LNCAP (cell line): ENCODE data around the gene FAM90A1.
"Not testable (repeated sequence)": the region's sequence is repeated elsewhere in the genome, so short reads cannot be mapped to it uniquely, and the experiment has no call there.

Experiments used
- TF ChIP-seq, protein P1 (sequence below): fragments of 450-650 bp; IDR thresholded peaks from 2 replicates; pipeline ENCODE4 v1.5.1; 2017; ENCODE audit warnings: mild to moderate bottlenecking

FAM90A1 gene, protein sequence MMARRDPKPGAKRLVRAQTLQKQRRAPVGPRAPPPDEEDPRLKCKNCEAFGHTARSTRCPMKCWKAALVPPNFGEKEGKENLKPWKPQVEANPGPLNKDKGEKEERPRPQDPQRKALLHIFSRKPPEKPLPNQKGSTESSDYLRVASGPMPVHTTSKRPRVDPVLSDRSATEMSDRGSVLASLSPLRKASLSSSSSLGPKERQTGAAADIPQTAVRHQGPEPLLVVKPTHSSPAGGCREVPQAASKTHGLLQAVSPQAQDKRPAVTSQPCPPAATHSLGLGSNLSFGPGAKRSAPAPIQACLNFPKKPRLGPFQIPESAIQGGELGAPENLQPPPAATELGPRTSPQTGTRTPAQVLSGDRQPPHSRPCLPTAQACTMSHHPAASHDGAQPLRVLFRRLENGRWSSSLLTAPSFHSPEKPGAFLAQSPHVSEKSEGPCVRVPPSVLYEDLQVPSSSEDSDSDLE

DNA sequence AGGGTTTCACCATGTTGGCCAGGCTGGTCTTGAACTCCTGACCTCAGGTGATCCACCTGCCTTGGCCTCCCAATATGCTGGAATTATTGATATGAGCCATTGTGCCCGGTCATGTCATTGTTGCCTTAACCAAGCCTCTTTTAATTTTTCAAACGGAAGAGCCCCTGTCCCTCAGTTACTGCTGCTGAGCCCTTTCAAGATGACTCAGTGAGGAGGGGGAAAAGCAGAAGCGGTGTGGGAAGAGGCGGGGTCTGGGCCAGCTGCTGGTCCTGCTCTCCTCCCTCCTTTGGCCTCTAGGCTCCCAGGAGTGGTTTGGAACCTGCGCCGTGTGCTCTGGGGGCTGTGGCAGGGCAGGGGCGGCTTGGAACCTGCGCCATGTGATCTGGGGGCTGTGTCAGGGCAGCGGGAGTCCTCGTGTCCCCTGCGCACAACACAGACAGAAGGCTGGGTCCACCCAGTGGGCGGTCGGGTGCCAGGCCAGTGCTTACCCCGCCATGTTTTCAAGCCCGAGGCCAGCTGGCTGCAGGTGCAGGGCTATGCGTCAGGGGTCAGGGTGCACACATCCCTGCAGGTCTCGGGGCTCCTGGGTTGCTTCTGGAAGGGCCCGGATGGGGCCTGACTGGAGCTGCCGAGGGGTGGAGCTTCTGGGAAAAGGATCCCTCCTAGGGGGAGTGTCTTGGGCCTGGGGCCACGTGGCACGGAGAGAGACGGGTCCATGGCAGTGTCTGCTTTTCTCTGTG lies at the start of gene FAM90A1:
FAM90A1 (minus strand) TSS at position 627 of the 740 bp plus-strand sequence. CDS start 2,786 bp downstream, outside the sequence.
- TF ChIP-seq, protein P1, sequence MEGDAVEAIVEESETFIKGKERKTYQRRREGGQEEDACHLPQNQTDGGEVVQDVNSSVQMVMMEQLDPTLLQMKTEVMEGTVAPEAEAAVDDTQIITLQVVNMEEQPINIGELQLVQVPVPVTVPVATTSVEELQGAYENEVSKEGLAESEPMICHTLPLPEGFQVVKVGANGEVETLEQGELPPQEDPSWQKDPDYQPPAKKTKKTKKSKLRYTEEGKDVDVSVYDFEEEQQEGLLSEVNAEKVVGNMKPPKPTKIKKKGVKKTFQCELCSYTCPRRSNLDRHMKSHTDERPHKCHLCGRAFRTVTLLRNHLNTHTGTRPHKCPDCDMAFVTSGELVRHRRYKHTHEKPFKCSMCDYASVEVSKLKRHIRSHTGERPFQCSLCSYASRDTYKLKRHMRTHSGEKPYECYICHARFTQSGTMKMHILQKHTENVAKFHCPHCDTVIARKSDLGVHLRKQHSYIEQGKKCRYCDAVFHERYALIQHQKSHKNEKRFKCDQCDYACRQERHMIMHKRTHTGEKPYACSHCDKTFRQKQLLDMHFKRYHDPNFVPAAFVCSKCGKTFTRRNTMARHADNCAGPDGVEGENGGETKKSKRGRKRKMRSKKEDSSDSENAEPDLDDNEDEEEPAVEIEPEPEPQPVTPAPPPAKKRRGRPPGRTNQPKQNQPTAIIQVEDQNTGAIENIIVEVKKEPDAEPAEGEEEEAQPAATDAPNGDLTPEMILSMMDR: not testable (repeated sequence)

DNA sequence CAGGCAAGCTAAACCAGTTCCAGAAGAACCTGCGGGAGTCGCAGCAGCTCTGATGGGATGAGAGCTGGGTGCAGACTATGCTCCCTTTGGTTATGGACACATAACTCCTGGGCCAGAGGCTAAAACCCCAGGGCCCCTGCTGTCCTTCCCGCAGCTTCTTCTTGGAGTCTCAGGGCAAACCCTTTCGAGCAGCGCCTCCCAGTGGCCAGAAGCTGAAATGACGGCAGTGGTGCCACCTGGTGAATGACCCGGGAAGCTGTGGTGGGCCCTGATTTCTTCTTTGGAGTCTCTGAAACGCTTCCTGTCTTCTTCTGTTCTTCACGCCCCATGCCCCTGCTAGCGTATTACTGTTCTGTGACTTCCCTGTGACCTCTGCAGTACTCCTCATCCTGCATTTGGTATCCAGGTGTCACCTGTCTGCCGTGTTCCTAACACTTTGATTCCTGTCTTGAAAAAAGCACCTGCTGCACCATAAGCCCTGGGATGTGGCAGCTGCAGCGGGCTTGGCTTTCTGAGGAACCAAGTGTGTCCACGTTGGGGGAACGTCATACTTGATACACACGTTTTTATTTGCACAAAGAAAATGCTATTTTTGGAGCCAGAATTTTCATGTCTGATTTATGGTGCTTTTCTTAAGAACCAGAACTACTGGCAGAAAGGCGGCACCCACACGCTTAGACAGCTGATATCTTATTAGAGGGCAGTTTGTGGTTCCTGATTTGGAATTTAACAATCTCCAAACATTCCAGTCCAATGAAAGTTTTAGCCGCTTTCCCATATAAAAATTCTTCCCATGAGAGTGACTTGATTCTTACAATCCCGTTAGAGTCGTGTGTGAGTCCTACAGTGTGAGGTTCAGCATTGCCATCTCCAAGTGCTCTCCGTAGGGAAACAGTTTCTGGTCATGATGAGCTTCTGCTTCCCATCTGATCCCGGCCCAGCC lies 4.5 kb upstream of the FAM90A1 start:
- TF ChIP-seq, protein P1: peak; percentile 81

DNA sequence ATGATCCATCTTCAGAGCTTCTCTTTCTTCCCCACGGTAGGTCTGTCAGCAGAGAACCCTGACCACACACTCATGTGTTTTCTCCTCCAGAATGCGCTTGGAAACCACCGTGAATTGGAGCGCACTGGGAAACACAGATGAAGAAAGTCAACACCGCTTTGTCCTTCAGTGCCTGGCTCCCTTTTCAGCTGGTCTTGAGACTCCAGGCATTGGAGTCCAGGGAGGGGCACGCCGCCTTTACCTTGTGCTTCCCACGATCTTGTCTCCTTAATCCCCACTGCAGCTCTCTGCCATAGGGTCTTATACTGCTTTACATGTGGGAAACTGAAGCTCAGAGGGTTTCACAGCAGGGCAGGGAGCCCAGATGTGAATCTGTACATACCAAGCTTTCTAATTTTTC lies 1.1 kb downstream of the FAM90A1 start:
- TF ChIP-seq, protein P1: no peak

DNA sequence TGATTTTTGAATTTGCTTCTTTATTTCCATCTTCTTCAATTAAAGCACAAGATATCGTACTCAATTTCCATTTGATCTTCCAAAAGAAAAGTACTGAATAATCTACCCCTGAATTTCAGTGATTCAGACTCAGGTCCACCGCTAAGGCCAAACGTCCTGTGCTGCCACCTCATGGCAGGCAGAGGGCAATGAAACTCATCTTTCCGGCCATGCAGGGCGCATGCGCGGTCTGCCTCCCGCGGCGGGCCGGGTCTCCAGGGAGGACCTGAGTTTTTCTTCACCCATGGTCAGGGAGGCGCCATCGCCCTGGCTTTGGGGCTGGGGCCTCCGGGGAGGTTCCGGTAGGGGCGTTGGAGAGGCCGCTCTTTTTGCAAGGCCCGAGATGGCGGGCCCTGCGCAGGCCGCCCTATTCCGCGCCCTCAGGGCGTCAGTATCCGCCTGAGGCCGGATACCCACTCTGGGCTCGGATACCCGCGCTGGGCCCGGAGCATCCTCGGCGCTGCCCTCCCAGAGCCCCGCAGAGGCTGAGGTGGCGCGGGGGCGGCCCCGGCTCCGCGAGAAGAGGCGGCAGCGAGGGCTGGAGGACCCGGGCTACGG lies 47.3 kb downstream of the FAM90A1 start:
- TF ChIP-seq, protein P1: peak; percentile 79
